GM18909 (cell line): ENCODE data around the gene ASB16.
"Not testable (repeated sequence)": the region's sequence is repeated elsewhere in the genome, so short reads cannot be mapped to it uniquely, and the experiment has no call there.

Source experiments
- ATAC-seq: cut with Tn5 transposase; IDR thresholded peaks from one replicate; pipeline ENCODE4 v1.9.1; 2021; ENCODE audit warnings: mild to moderate bottlenecking; ENCODE audit not compliant: unreplicated experiment, poor library complexity

The ASB16 gene, protein sequence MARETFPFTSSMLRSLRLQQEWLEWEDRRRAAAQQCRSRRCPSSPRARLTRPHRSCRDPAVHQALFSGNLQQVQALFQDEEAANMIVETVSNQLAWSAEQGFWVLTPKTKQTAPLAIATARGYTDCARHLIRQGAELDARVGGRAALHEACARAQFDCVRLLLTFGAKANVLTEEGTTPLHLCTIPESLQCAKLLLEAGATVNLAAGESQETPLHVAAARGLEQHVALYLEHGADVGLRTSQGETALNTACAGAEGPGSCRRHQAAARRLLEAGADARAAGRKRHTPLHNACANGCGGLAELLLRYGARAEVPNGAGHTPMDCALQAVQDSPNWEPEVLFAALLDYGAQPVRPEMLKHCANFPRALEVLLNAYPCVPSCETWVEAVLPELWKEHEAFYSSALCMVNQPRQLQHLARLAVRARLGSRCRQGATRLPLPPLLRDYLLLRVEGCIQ

DNA sequence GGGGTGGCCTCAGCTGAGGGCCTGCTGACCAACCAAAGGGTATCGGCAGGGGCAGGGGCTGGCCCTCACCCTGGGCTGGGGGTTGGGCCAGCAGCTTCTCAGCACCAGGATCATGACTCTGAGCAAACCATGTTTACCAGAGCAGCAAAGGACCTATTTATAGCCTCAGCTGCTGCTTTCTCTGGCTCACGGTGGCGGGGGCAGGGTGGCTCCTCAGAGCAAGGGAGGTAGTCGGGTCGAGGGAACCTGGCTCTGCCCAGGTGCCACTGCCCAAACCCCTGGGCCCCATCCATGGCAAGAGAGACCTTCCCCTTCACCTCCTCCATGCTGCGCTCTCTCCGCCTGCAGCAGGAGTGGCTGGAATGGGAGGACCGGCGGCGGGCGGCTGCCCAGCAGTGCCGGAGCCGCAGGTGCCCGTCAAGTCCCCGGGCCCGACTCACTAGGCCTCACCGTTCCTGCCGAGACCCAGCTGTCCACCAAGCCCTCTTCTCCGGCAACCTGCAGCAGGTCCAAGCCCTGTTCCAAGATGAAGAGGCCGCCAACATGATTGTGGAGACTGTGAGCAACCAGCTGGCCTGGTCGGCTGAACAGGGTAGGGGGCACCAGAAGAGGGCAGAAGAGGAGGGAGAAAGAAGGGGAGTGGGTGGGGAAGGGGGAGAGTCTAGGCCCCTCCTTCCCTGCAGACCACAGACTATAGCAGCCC, at the start of gene ASB16:
TSS of gene ASB16 (plus strand) at position 206 of the 703 bp plus-strand sequence. CDS start at position 292, 86 bp downstream.
- no peak for ATAC-seq

- no peak for ATAC-seq
These were observed 49.5 kb upstream of the ASB16 start for GRCh38 chr17:44120851-44121605.

- no peak for ATAC-seq
These were observed 48.3 kb upstream of the ASB16 start for GRCh38 chr17:44121997-44122815.

DNA sequence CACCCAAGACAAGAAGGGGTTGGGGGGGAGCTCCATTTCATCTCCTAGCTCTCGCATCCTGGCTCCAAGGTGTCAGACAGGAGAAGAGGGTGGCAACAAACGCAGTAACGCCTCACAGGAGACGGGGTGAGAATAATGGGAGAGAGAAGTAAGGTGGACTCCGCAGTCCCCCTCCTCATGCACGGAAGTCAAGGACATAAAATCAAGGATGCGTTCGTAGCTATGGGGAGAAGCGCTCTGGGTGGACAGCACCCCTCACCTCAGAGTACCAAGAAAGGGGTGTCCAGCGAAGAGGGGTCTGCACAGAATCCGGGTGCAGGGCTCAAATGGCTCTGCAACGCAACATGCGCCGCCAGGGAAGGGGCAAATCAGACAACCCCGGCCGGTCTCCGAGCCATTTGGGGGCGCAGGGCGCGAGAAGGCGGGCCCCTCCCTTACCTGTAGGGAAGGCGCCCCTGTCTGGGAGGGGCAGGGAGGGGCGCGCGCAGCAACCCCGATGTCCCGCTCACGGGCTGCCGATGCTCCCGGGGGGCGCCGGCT, 47.6 kb upstream of the ASB16 start:
- ATAC-seq: peak; percentile 33

DNA sequence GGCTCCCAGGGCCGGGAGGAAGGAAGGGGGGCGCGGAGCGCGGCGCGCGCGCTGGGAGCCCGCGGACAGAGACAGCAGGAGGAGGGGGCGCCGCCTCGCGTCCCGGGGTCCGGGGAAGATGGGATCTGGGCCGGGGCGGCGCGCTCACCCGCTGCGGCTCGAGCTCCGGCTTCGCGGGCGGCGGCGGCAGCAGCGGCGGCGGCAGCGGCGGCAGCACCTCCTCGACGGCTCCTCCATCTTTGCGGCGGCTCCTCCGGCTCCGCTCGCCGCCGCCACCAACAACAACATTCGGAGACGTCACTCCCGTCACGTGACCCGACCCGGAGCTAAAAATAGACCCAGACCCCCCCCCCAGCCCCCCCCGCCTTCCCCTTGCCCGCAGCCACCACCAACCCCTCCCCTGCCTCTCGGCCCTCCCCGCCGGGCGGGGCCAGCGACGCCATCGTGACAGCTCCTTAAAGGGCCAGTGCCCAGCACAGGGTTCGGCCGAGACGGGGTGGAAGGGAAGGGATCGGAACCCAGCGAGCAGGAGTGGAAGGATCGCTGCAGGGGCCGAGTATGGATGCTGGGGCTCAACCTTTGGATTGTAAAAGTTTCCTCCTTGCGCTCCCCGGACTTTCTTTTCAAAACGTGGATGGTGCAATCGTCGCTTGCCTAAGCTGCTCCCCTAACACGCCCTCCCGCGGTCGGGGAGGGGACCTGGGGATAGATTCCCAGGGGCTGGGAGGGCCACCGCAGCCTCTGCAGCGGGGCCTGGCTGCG, 47.0 kb upstream of the ASB16 start, which contains the start of gene HDAC5:
TSS of gene HDAC5 (minus strand) at position 286 of the 762 bp plus-strand sequence. CDS start 6,126 bp downstream, outside the sequence.
- ATAC-seq: peak; percentile 96

DNA sequence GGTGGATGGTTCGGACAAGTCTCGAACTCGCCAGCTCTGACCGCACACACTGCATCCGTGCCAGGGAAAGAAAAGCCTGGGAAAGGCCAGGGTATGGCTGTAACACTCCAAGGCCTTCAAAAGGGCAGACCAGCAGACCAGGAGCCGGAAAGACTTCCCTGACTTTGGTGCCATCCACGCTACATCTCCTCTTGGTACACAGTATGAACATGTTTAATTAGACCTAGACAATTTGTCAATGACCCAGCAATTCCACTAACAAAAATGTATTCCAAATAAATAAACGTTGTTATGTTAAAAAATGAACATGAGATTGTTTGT, 46.4 kb upstream of the ASB16 start:
- ATAC-seq: no peak

DNA sequence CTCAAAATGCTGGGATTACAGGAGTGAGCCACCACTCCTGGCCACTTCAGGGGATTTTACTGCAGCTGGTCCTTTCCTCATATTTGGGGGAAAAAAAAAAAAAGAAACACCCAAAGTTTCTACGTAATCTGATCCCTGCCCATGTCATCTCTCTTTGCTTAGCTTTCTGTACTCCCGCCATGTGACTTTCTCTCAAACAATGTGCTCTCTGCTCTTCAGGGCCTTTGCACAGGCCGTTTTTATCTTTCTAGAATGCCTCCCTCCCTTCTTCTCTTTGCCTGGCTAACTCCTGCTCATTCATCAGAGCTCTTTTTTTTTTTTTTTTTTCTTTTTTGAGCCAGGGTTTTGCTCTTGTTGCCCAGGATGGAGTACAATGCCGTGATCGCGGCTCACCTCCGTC, 42.1 kb upstream of the ASB16 start:
- ATAC-seq: no peak

GRCh38 chr17:44130693-44131349, 39.7 kb upstream of the ASB16 start:
- no peak for ATAC-seq

DNA sequence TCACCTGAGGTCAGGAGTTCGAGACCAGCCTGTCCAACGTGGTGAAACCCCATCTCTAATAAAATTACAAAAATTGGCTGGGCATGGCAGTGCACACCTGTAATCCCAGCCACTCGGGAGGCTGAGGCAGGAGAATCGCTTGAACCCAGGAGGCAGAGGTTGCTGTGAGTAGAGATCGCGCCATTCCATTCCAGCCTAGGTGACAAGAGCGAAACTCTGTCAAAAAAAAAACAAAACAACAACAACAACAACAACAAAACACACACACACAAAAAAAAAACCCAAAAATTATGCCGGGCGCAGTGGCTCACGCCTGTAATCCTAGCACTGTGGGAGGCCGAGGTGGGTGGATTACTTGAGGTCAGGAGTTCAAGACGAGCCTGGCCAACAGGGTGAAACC, 39.1 kb upstream of the ASB16 start:
- not testable (repeated sequence) for ATAC-seq

DNA sequence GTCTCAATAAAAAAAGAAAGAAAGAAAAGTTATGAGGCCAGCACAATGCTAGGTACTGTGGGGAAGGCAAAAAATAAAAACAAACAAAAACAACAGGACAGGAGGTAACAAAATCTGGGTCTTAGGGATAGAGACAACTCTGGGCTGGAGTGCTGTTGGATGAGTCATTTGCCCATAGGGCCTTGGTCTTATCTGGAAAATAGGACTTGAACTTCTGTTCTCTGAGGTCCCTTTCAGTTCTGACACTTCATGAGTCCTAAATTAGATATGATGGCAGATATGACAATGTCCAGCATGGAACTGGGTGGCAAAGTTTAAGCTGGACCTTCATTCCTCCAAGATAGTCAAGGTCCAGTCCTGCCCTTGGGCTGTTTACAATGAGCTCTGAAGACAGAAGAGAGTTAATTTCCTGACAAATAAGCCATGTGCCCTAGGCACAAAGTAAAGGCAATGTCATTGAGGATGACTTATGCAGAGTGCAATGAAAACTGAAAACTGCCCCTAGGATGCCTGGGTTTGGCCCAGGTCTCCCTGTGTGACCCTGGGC, 38.2 kb upstream of the ASB16 start:
- ATAC-seq: no peak

GRCh38 chr17:44133918-44134476, 36.5 kb upstream of the ASB16 start:
- no peak for ATAC-seq

DNA sequence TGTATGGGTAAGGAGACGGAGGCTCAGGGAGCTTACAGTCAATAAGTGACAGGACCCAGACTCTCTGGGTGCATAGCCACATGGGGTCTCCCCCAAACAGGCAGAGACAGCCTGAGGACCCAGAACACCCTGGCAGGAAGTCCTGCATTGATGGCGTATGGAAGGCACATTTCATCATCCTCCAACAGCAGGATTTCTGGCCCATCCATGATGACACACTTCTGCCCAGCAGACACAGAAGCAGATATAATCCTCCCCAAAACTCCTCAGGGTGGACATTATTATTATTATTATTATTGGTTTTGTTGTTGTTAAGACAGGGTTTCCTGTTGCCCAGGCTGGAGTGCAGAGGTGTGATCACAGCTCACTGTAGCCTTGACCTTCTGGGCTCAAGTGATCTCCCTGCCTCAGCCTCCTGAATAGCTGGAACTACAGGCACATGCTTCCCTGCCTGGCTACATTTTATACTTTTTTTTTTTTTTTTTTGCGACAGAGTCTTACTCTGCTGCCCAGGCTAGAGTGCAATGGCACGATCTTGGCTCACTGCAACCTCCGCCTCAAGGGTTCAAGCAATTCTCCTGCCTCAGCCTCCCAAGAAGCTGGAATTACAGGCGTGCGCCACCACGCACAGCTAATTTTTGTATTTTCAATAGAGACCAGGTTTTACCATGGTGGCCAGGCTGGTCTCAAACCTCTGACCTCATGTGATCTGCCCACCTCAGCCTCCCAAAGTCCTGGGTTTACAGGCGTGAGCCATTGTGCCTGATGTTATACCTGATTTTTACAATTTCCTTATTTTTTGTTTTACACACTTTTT, 35.5 kb upstream of the ASB16 start:
- ATAC-seq: no peak

- ATAC-seq: no peak
These were observed 32.4 kb upstream of the ASB16 start for GRCh38 chr17:44137891-44138709.

DNA sequence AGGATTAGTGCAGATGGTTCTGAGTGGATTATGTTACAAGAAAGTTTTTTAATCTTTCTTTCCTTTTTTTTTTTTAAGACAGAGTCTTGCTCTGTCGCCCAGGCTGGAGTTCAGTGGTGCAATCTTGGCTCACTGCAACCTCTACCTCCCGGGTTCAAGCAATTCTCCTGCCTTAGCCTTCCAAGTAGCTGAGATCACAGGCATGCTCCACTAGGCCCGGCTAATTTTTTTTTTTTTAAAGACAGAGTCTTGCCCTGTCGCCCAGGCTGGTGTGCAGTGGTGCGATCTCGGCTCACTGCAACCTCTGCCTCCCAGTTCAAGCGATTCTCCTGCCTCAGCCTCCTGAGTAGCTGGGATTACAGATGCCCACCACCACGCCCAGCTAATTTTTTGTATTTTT, 26.6 kb upstream of the ASB16 start:
- ATAC-seq: not testable (repeated sequence)

- no peak for ATAC-seq
These were observed 25.4 kb upstream of the ASB16 start for GRCh38 chr17:44144966-44145739.
